Measurements from ENCODE around the gene CACNG8. TPM values are rescaled to one million over a fixed set of nuclear protein-coding genes. Genes with fewer than 3 reads are reported as not detected.

Gene CACNG8
- total RNA-seq, 1 donor from 2014 or later, result under 0.01 TPM

- H3K4me3 ChIP-seq (ENCODE audit: low read depth, low read length), result no peak overlapping the region
- no peak for TF ChIP-seq CTCF (IDR thresholded peaks at IDR 0.05; ENCODE audit: insufficient read depth, low read length, poor library complexity, severe bottlenecking)
- no peaks in the 10 kb centered on the region for H3K36me3 ChIP-seq (ENCODE audit: control insufficient read depth, insufficient read depth, low read length)
- DNase-seq (ENCODE audit: low read depth), result no peak
- peaks cover 52% of the 10 kb centered on the region for H3K27me3 ChIP-seq (ENCODE audit: control insufficient read depth, insufficient read depth, low read length)
These were observed 3.6 kb upstream of the CACNG8 start for GRCh38 chr19:53958823-53959757.

- Histone ChIP-seq H3K27me3 (ENCODE audit: control insufficient read depth, insufficient read depth, low read length) (peaks cover 60% of the 10 kb centered on the region), H3K36me3 (ENCODE audit: control insufficient read depth, insufficient read depth, low read length) (no peaks in the 10 kb centered on the region)
These were observed 2.5 kb upstream of the CACNG8 start for GRCh38 chr19:53960187-53960586.

GRCh38 chr19:53960886-53961285 lies 1.9 kb upstream of the CACNG8 start:
- no peak for DNase-seq (ENCODE audit: low read depth)
- Histone ChIP-seq H3K4me3 (ENCODE audit: low read depth, low read length) (no peak overlapping the region), H3K27me3 (ENCODE audit: control insufficient read depth, insufficient read depth, low read length) (peaks cover 61% of the 10 kb centered on the region), H3K36me3 (ENCODE audit: control insufficient read depth, insufficient read depth, low read length) (no peaks in the 10 kb centered on the region)
- TF ChIP-seq CTCF (IDR thresholded peaks at IDR 0.05; ENCODE audit: insufficient read depth, low read length, poor library complexity, severe bottlenecking), result no peak

More at GRCh38 chr19:53960187-53960586, 2.5 kb upstream of the CACNG8 start:
- TF ChIP-seq CTCF (IDR thresholded peaks at IDR 0.05; ENCODE audit: insufficient read depth, low read length, poor library complexity, severe bottlenecking), result no peak
- no peak for DNase-seq (ENCODE audit: low read depth)
- H3K4me3 ChIP-seq (ENCODE audit: low read depth, low read length), result no peak overlapping the region

GRCh38 chr19:53961523-53962356 lies 997 bp upstream of the CACNG8 start:
- Histone ChIP-seq H3K27me3 (ENCODE audit: control insufficient read depth, insufficient read depth, low read length) (peaks cover 61% of the 10 kb centered on the region), H3K36me3 (ENCODE audit: control insufficient read depth, insufficient read depth, low read length) (no peaks in the 10 kb centered on the region), H3K4me3 (ENCODE audit: low read depth, low read length) (no peak overlapping the region)
- DNase-seq (ENCODE audit: low read depth), result no peak
- no peak for TF ChIP-seq CTCF (IDR thresholded peaks at IDR 0.05; ENCODE audit: insufficient read depth, low read length, poor library complexity, severe bottlenecking)

GRCh38 chr19:53965091-53965490 lies 2.4 kb downstream of the CACNG8 start:
- Histone ChIP-seq H3K36me3 (ENCODE audit: control insufficient read depth, insufficient read depth, low read length) (no peaks in the 10 kb centered on the region), H3K27me3 (ENCODE audit: control insufficient read depth, insufficient read depth, low read length) (peaks cover 40% of the 10 kb centered on the region), H3K4me3 (ENCODE audit: low read depth, low read length) (no peak overlapping the region)
- no peak for DNase-seq (ENCODE audit: low read depth)
- no peak for TF ChIP-seq CTCF (IDR thresholded peaks at IDR 0.05; ENCODE audit: insufficient read depth, low read length, poor library complexity, severe bottlenecking)
